Upper lobe of right lung (tissue), 1 donor: ENCODE measurements around the gene CSF2RB. TPM values are rescaled to one million over a fixed set of nuclear protein-coding genes. Genes with fewer than 3 reads are reported as not detected.

Experiments
- ATAC-seq: fragments of 200-7000 bp; cut with Tn5 transposase; one replicate; pipeline ENCODE4 v1.9.1; 2020; ENCODE audit warnings: mild to moderate bottlenecking, moderate library complexity
- DNase-seq: peaks from one replicate; pipeline ENCODE4 v3.0.0-alpha.2; 2020
- H3K27ac ChIP-seq: fragments of 200-600 bp; one replicate; pipeline ENCODE4 v1.8.0; 2022
- H3K27me3 ChIP-seq: fragments of 200-600 bp; one replicate; pipeline ENCODE4 v1.8.0; 2022; ENCODE audit warnings: mild to moderate bottlenecking
- H3K36me3 ChIP-seq: fragments of 200-600 bp; one replicate; pipeline ENCODE4 v1.8.0; 2022
- H3K4me1 ChIP-seq: fragments of 200-600 bp; one replicate; pipeline ENCODE4 v1.8.0; 2022
- H3K4me3 ChIP-seq: fragments of 200-600 bp; one replicate; pipeline ENCODE4 v1.8.0; 2022; ENCODE audit warnings: mild to moderate bottlenecking
- H3K9me3 ChIP-seq: fragments of 200-600 bp; one replicate; pipeline ENCODE4 v1.8.0; 2022
- CTCF ChIP-seq: fragments of 200-600 bp; IDR thresholded peaks from one replicate; pipeline ENCODE4 v1.8.0; 2022; ENCODE audit warnings: antibody characterized with exemption
- intact Hi-C: fragments of 100-400 bp; cut with DNase I; formaldehyde crosslinking; loops from one replicate; pipeline ENCODE4 v1.11.0; 2022
- total RNA-seq: library from RNA; stranded (reverse); fragmentation: NEBNext Ultra II Directional; extraction: Animal tissue kit (Norgen Biotek cat#: 25700); gene quantifications from one replicate; pipeline ENCODE4 v1.2.1, GENCODE V29; 2021
- donor health status: DM: no; HTN: yes; CAD: no; lungs with severe emphysema.

Gene CSF2RB
- total RNA-seq, 1 donor from 2014 or later, result 27.2 TPM

- ATAC-seq (peak; percentile 89), DNase-seq (peak; percentile 80)
- peak; percentile 61 for TF ChIP-seq CTCF
- H3K27ac ChIP-seq, result peak overlapping the region; percentile 71
- no peaks in the 10 kb centered on the region for H3K9me3 ChIP-seq
- intact Hi-C loops, result no loop called here
- no peak overlapping the region for H3K4me3 ChIP-seq
- H3K27me3 ChIP-seq, result no peaks in the 10 kb centered on the region
- H3K4me1 ChIP-seq, result peaks cover 18% of the 10 kb centered on the region
- H3K36me3 ChIP-seq, result no peaks in the 10 kb centered on the region
These were observed 39.7 kb upstream of the CSF2RB start for GRCh38 chr22:36873614-36874308.

GRCh38 chr22:36874309-36874696 lies 39.1 kb upstream of the CSF2RB start:
- DNase-seq, result no peak
- Histone ChIP-seq H3K36me3 (no peaks in the 10 kb centered on the region), H3K27ac (peak overlapping the region; percentile 71), H3K4me1 (peaks cover 18% of the 10 kb centered on the region), H3K4me3 (no peak overlapping the region), H3K27me3 (no peaks in the 10 kb centered on the region), H3K9me3 (no peaks in the 10 kb centered on the region)
- TF ChIP-seq CTCF, result no peak
- intact Hi-C loops, result no loop called here
- peak; percentile 42 for ATAC-seq

- Histone ChIP-seq H3K4me3 (no peak overlapping the region), H3K4me1 (peaks cover 18% of the 10 kb centered on the region), H3K36me3 (no peaks in the 10 kb centered on the region), H3K9me3 (no peaks in the 10 kb centered on the region), H3K27ac (peak overlapping the region; percentile 71), H3K27me3 (no peaks in the 10 kb centered on the region)
- DNase-seq (peak; percentile 37), ATAC-seq (no peak)
- no peak for TF ChIP-seq CTCF
- intact Hi-C loops, result no loop called here
These were observed 38.7 kb upstream of the CSF2RB start for GRCh38 chr22:36874736-36875135.

- Histone ChIP-seq H3K4me1 (peaks cover 18% of the 10 kb centered on the region), H3K27ac (no peak overlapping the region), H3K4me3 (no peak overlapping the region), H3K9me3 (no peaks in the 10 kb centered on the region), H3K27me3 (no peaks in the 10 kb centered on the region), H3K36me3 (no peaks in the 10 kb centered on the region)
- intact Hi-C loops, result no loop called here
- DNase-seq (no peak), ATAC-seq (no peak)
- TF ChIP-seq CTCF, result no peak
These were observed 37.7 kb upstream of the CSF2RB start for GRCh38 chr22:36875741-36876140.

GRCh38 chr22:36879775-36880174 lies 33.7 kb upstream of the CSF2RB start:
- intact Hi-C loops, result no loop called here
- H3K4me1 ChIP-seq, result peaks cover under 1% of the 10 kb centered on the region
- ATAC-seq (no peak), DNase-seq (no peak)
- no peak for TF ChIP-seq CTCF
- H3K27me3 ChIP-seq, result no peaks in the 10 kb centered on the region
- no peak overlapping the region for H3K27ac ChIP-seq
- H3K4me3 ChIP-seq, result no peak overlapping the region
- H3K9me3 ChIP-seq, result peaks cover 11% of the 10 kb centered on the region
- H3K36me3 ChIP-seq, result no peaks in the 10 kb centered on the region
